ENCODE data around the gene NOP9. TPM values are rescaled to one million over a fixed set of nuclear protein-coding genes. Genes with fewer than 3 reads are reported as not detected.

The NOP9 gene
- total and polyA plus RNA-seq, 9 of the 15 experiments (the other 6 are each of a cell fraction or from before 2014, with no cell fraction given), result 1.0 to 27.9 (median 15.1) TPM

GRCh38 chr14:24251880-24252288 is 47.8 kb upstream of the NOP9 start:
- CTCF ChIA-PET (ENCODE audit: low intra/inter-chr PET ratio), result no interaction called here
- POLR2A ChIA-PET, result interaction anchor here (2.0 kb wide), 1 partner anchor 9 kb away, joined by 10 read pairs; the partner anchor contains the start of gene TINF2
- no peak overlapping the region for H3K27ac ChIP-seq (ENCODE audit: extremely low read depth, low read depth, low read length)
- DNase-seq (ENCODE audit: extremely low read depth in 1 of 4, low spot score in 3 of 4), result no peak
- no peaks in the 10 kb centered on the region for H4K20me1 ChIP-seq (replicated peaks; ENCODE audit: control insufficient read depth, insufficient read depth, low read length)
- H3K9ac ChIP-seq (ENCODE audit: insufficient read depth in 1 of 2, low read depth in 2 of 2, low read length in 2 of 2), result no peak overlapping the region
- no peak overlapping the region for H2AFZ ChIP-seq (ENCODE audit: low read depth, low read length)
- no peaks in the 10 kb centered on the region; the same call in 1 of the 3 replicates for H3K36me3 ChIP-seq (ENCODE audit: control insufficient read depth, insufficient read depth, low read length)
- H3K27me3 ChIP-seq (ENCODE audit: control insufficient read depth in 2 of 2, insufficient read depth in 2 of 2, low read length in 2 of 2), result no peaks in the 10 kb centered on the region
- intact Hi-C loops (cut with micrococcal nuclease), result no loop called here
- H3K9me1 ChIP-seq (ENCODE audit: control insufficient read depth, insufficient read depth, low read length), result no peaks in the 10 kb centered on the region
- BruUV-seq (replicated peaks), result no TSS peak
- H3K4me3 ChIP-seq, result no peak overlapping the region
- no peak overlapping the region for H3K4me2 ChIP-seq (ENCODE audit: insufficient read depth, low read length)
- H3K9me3 ChIP-seq (replicated peaks; ENCODE audit: control insufficient read depth, insufficient read depth, low read depth, low read length), result no peaks in the 10 kb centered on the region
- in situ Hi-C loops (cut with MboI), result no loop called here
- WGBS (ENCODE audit: insufficient coverage, low coverage, missing lambda C conversion rate), result 85% methylated on average over 1 of the region's 1 CpG
- ATAC-seq, result no peak
- H3K4me1 ChIP-seq (replicated peaks in 1 of 2; ENCODE audit: control insufficient read depth in 2 of 2, insufficient read depth in 2 of 2, low read length in 2 of 2), result peaks cover 15 to 24% of the 10 kb centered on the region in 2 experiments; a peak in 4 of 5 replicates
- no peaks in the 10 kb centered on the region for H3K79me2 ChIP-seq (ENCODE audit: control insufficient read depth, insufficient read depth, low read length)
- FAIRE-seq, result no peak
- TF ChIP-seq E2F5 (CRISPR knock-in tag; IDR thresholded peaks at IDR 0.05), result no peak
- no peak for TF ChIP-seq ZNF274 (IDR thresholded peaks at IDR 0.05; ENCODE audit: borderline replicate concordance, low read depth, low read length)
- TF ChIP-seq ARNT (IDR thresholded peaks at IDR 0.05), result no peak
- TF ChIP-seq MLLT1 (IDR thresholded peaks at IDR 0.05), result no peak
- no peak for TF ChIP-seq CXXC5 (CRISPR knock-in tag; IDR thresholded peaks at IDR 0.05)
- TF ChIP-seq MXI1 (IDR thresholded peaks at IDR 0.05; ENCODE audit: low read depth, low read length), result no peak
- TF ChIP-seq ZBTB17 (CRISPR knock-in tag; IDR thresholded peaks at IDR 0.05), result no peak
- TF ChIP-seq ZNF277 (CRISPR knock-in tag; IDR thresholded peaks at IDR 0.05; ENCODE audit: borderline replicate concordance), result no peak
- TF ChIP-seq RFX7 (CRISPR knock-in tag; IDR thresholded peaks at IDR 0.05), result no peak
- no peak for TF ChIP-seq ZBTB9 (CRISPR knock-in tag; IDR thresholded peaks at IDR 0.05)
- no peak for TF ChIP-seq SRF (CRISPR knock-in tag; IDR thresholded peaks at IDR 0.05)
- TF ChIP-seq SNAPC5 (CRISPR knock-in tag; IDR thresholded peaks at IDR 0.05), result no peak
- no peak for TF ChIP-seq ADNP (tag; IDR thresholded peaks at IDR 0.05)
- no peak for TF ChIP-seq CBX2 (IDR thresholded peaks at IDR 0.05; ENCODE audit: insufficient read depth, low read length, poor library complexity, severe bottlenecking)
- TF ChIP-seq CHD4 (IDR thresholded peaks at IDR 0.05; ENCODE audit: insufficient read depth, insufficient replicate concordance, low read depth, low read length, poor library complexity, severe bottlenecking), result no peak
- no peak for TF ChIP-seq SRSF3 (IDR thresholded peaks at IDR 0.05; ENCODE audit: insufficient read depth, low read length)
- TF ChIP-seq HNRNPL (IDR thresholded peaks at IDR 0.05; ENCODE audit: low read depth, low read length), result no peak
